GM12878 (cell line): Measurements from ENCODE around the gene SRCIN1. TPM values are rescaled to one million over a fixed set of nuclear protein-coding genes. Genes with fewer than 3 reads are reported as not detected.

Experiments used
- ATAC-seq: fragments of 200-7000 bp; cut with Tn5 transposase; 3 replicates; pipeline ENCODE4 v1.9.1; 2020; ENCODE audit warnings: mild to moderate bottlenecking, moderate library complexity
- BruUV-seq: library from RNA; stranded (reverse); fragments of 400-500 nt; replicated peaks from 2 replicates; lab custom pipeline; 2021; lab: Mats Ljungman, UMichigan
- CTCF ChIA-PET: fragments of 300-600 bp; sonication (Branson Sonifier 250); formaldehyde crosslinking; extraction: SDS; loops from one replicate; lab custom pipeline; 2021; ENCODE audit warnings: inconsistent platforms; lab: Yijun Ruan, JAX
- POLR2A ChIA-PET: fragments of 350-600 bp; formaldehyde crosslinking; extraction: SDS; loops from one replicate; lab custom pipeline; 2021; ENCODE audit warnings: inconsistent platforms; lab: Charles Lee
- RAD21 ChIA-PET: fragments of 300-600 bp; sonication (Branson Sonifier 250); formaldehyde crosslinking; loops from one replicate; lab custom pipeline; 2023; ENCODE audit warnings: antibody characterized with exemption; ENCODE audit not compliant: unreplicated experiment; lab: Charles Lee
- SMC1A ChIA-PET: fragments of 300-600 bp; sonication (Branson Sonifier 250); formaldehyde crosslinking; loops from one replicate; lab custom pipeline; 2023; ENCODE audit not compliant: unreplicated experiment, uncharacterized antibody; lab: Charles Lee
- DNase-seq: peaks from one replicate; pipeline ENCODE4 v3.0.0-alpha.2; 2011; ENCODE audit warnings: low read depth, low spot score
- FAIRE-seq: peaks from 3 replicates; lab custom pipeline; 2011; peaks lifted over from hg19 to GRCh38; lab: Jason Lieb, UNC
- H2AFZ ChIP-seq: 2 replicates; pipeline ENCODE4 v1.6.0; 2011; ENCODE audit warnings: low read depth, low read length, control low read depth; ENCODE audit not compliant: control insufficient read depth
- H3K27ac ChIP-seq: 2 replicates; pipeline ENCODE4 v1.5.1; 2011; ENCODE audit warnings: control low read depth; ENCODE audit not compliant: control insufficient read depth, insufficient read depth
- H3K27me3 ChIP-seq, 2 experiments: replicated peaks in 1 of 2; 2 replicates each; pipeline versions ENCODE4 v1.6.0 to v1.6.1; 2011; ENCODE audit warnings: low read length in 1 of 2; ENCODE audit not compliant: control insufficient read depth in 2 of 2, insufficient read depth in 2 of 2
- H3K36me3 ChIP-seq, 2 experiments: 2 replicates each; pipeline ENCODE4 v1.5.1; 2011; ENCODE audit warnings: low read length in 1 of 2; ENCODE audit not compliant: control insufficient read depth in 2 of 2, insufficient read depth in 2 of 2
- H3K4me1 ChIP-seq: 2 replicates; pipeline ENCODE4 v1.6.1; 2011; ENCODE audit warnings: mild to moderate bottlenecking, low read length, moderate library complexity, mixed read lengths; ENCODE audit not compliant: control insufficient read depth, insufficient read depth
- H3K4me2 ChIP-seq: 2 replicates; pipeline ENCODE4 v1.6.0; 2011; ENCODE audit warnings: control low read depth; ENCODE audit not compliant: control insufficient read depth, insufficient read depth
- H3K4me3 ChIP-seq: fragments of 200-600 bp; sonication (generic); 2 replicates; pipeline ENCODE4 v1.5.1; 2016
- H3K79me2 ChIP-seq: 2 replicates; pipeline ENCODE4 v1.6.0; 2011; ENCODE audit warnings: low read length; ENCODE audit not compliant: control insufficient read depth, insufficient read depth
- H3K9ac ChIP-seq: 2 replicates; pipeline ENCODE4 v1.8.0; 2011; ENCODE audit warnings: low read length, control low read depth, mixed read lengths; ENCODE audit not compliant: control insufficient read depth, insufficient read depth
- H3K9me3 ChIP-seq: replicated peaks from 3 replicates; pipeline ENCODE4 v1.5.1; 2011; ENCODE audit warnings: mild to moderate bottlenecking, low read length; ENCODE audit not compliant: control insufficient read depth, insufficient read depth
- H4K20me1 ChIP-seq: 2 replicates; pipeline ENCODE4 v1.6.0; 2011; ENCODE audit not compliant: control insufficient read depth, insufficient read depth
- CBX5 ChIP-seq: sonication (generic); IDR thresholded peaks from 2 replicates; pipeline ENCODE4 v1.6.1; 2016; ENCODE audit warnings: low read depth, moderate library complexity, mild to moderate bottlenecking, inconsistent platforms
- ESRRA ChIP-seq: IDR thresholded peaks from 2 replicates; pipeline ENCODE4 v1.6.1; 2012; ENCODE audit warnings: mild to moderate bottlenecking, low read length, improper control_type of control experiment
- IRF5 ChIP-seq: fragments of 450-650 bp; IDR thresholded peaks from 2 replicates; pipeline ENCODE4 v1.6.1; 2017; ENCODE audit warnings: borderline replicate concordance
- NRF1 ChIP-seq: conservative IDR thresholded peaks from 2 replicates; pipeline ENCODE4 v1.6.1; 2011; ENCODE audit warnings: mild to moderate bottlenecking, low read depth, low read length, improper control_type of control experiment
- SIX5 ChIP-seq: IDR thresholded peaks from 2 replicates; pipeline ENCODE4 v1.6.1; 2011; ENCODE audit warnings: mild to moderate bottlenecking, low read depth, low read length, moderate library complexity; ENCODE audit not compliant: severe bottlenecking
- USF2 ChIP-seq: IDR thresholded peaks from 2 replicates; pipeline ENCODE4 v1.6.1; 2011; ENCODE audit warnings: low read depth, low read length, improper control_type of control experiment, borderline replicate concordance
- ZNF384 ChIP-seq: IDR thresholded peaks from 2 replicates; pipeline ENCODE4 v1.6.1; 2012; ENCODE audit warnings: low read depth, mild to moderate bottlenecking, low read length, improper control_type of control experiment, borderline replicate concordance
- WGBS: methylation state at CpG from one replicate; pipeline ENCODE4 v1.1.6; 2016; ENCODE audit warnings: low lambda C conversion rate; ENCODE audit not compliant: insufficient replicate concordance, insufficient coverage; ENCODE audit errors: missing lambda C conversion rate; 5-methylcytosine and 5-hydroxymethylcytosine counted together
- in situ Hi-C: fragments of 300-500 bp; cut with MboI; formaldehyde crosslinking; loops from 9 replicates; pipeline ENCODE4 v1.14.3; 2018; ENCODE audit warnings: mixed read lengths
- intact Hi-C: fragments of 100-400 bp; cut with micrococcal nuclease; formaldehyde crosslinking; loops from one replicate; pipeline ENCODE4 v1.14.2; 2022; ENCODE audit not compliant: unreplicated experiment
- polyA plus RNA-seq, 11 experiments: library from polyadenylated mRNA; depleted of rRNA in 4 of 11; unstranded in 6 of 11; stranded (reverse) in 5 of 11; fragments of >200 nt; fragmentation: Nextera tagmentation in 4 of 11; fragmentation: Illumina TruSeq in 1 of 11; extraction: Ambion mirVana in 4 of 11; extraction: Trizol in 1 of 11; gene quantifications; 1 replicate in 1 of 11; 2 replicates in 10 of 11; pipeline versions ENCODE4 v1.2.1 to v1.2.3, GENCODE V29; 2011 to 2016; ENCODE audit warnings: inconsistent platforms in 2 of 11, missing spikeins in 2 of 11, low read depth in 1 of 11
- total RNA-seq, 4 experiments: library from RNA; depleted of rRNA in 3 of 4; stranded (reverse); fragments of >200 nt in 3 of 4; fragmentation: Illumina TruSeq in 1 of 4; extraction: Trizol in 1 of 4; gene quantifications; 2 replicates each; pipeline versions ENCODE4 v1.2.1 to v1.2.3, GENCODE V29; 2013 to 2021

The SRCIN1 gene
- total and polyA plus RNA-seq, 10 of the 15 experiments (the other 5 are each of a cell fraction or from before 2014, with no cell fraction given): under 0.01 to 0.74 (median 0.20) TPM; not detected in 3

GRCh38 chr17:38539386-38539785 is 66.4 kb downstream of the SRCIN1 start:
- POLR2A ChIA-PET: no interaction called here
- TF ChIP-seq ESRRA (no peak), NRF1 (no peak), IRF5 (no peak)
- intact Hi-C loops: no loop called here
- Histone ChIP-seq H3K36me3 (no peaks in the 10 kb centered on the region), H3K27me3 (peaks cover 0 to 2% of the 10 kb centered on the region in 2 experiments; a peak in 2 of 4 replicates), H3K79me2 (no peaks in the 10 kb centered on the region), H4K20me1 (no peaks in the 10 kb centered on the region), H3K9ac (no peak overlapping the region), H3K4me3 (no peak overlapping the region), H3K4me1 (no peaks in the 10 kb centered on the region; the same call in 1 of the 2 replicates), H2AFZ (no peak overlapping the region), H3K27ac (no peak overlapping the region), H3K9me3 (no peaks in the 10 kb centered on the region), H3K4me2 (no peak overlapping the region)
- 45% methylated on average over 8 of the region's 8 CpGs for WGBS
- no TSS peak for BruUV-seq
- SMC1A ChIA-PET: no interaction called here
- ATAC-seq (no peak), FAIRE-seq (no peak), DNase-seq (no peak)
- CTCF ChIA-PET: interaction anchor here (1.1 kb wide), 1 partner anchor 19 kb away, joined by 4 read pairs; no protein-coding TSS in a partner anchor
- RAD21 ChIA-PET: no interaction called here
- in situ Hi-C loops: no loop called here

GRCh38 chr17:38538906-38539305 is 66.8 kb downstream of the SRCIN1 start:
- no peak for ATAC-seq
- no peak overlapping the region for H3K4me2 ChIP-seq
- peaks cover 0 to 2% of the 10 kb centered on the region in 2 experiments; a peak in 1 of 4 replicates for H3K27me3 ChIP-seq
- H2AFZ ChIP-seq: no peak overlapping the region
- ChIA-PET SMC1A (no interaction called here), RAD21 (no interaction called here), CTCF (no interaction called here), POLR2A (no interaction called here)
- no peak overlapping the region for H3K27ac ChIP-seq
- no peak overlapping the region for H3K9ac ChIP-seq
- no TSS peak for BruUV-seq
- no peaks in the 10 kb centered on the region for H4K20me1 ChIP-seq
- H3K36me3 ChIP-seq: no peaks in the 10 kb centered on the region
- TF ChIP-seq ZNF384 (no peak), USF2 (no peak), SIX5 (no peak), CBX5 (no peak)
- DNase-seq: no peak
- no peak for FAIRE-seq
- H3K9me3 ChIP-seq: no peaks in the 10 kb centered on the region
- intact Hi-C loops: no loop called here
- no peak overlapping the region for H3K4me3 ChIP-seq
- 74% methylated on average over 9 of the region's 9 CpGs for WGBS
- in situ Hi-C loops: no loop called here
- no peaks in the 10 kb centered on the region; the same call in 1 of the 2 replicates for H3K4me1 ChIP-seq
- no peaks in the 10 kb centered on the region for H3K79me2 ChIP-seq
